ENCODE measurements around the gene IFIH1. TPM values are rescaled to one million over a fixed set of nuclear protein-coding genes. Genes with fewer than 3 reads are reported as not detected.

IFIH1 gene
- total RNA-seq, 1 donor from 2014 or later = 2.1 TPM

GRCh38 chr2:162293122-162293786 is 25.2 kb downstream of the IFIH1 start:
- Histone ChIP-seq H3K9ac (ENCODE audit: low read depth in 1 of 3, low read length in 3 of 3) (no peak overlapping the region), H3K4me3 (ENCODE audit: low read length in 3 of 3) (no peak overlapping the region), H3K9me3 (ENCODE audit: control insufficient read depth in 3 of 3, low read length in 3 of 3) (no peaks in the 10 kb centered on the region), H3K27ac (ENCODE audit: low read depth, low read length) (no peak overlapping the region), H3K4me1 (ENCODE audit: control insufficient read depth in 3 of 3, insufficient read depth in 3 of 3, low read length in 3 of 3) (no peaks in the 10 kb centered on the region), H3K36me3 (ENCODE audit: control insufficient read depth in 3 of 3, insufficient read depth in 3 of 3, low read length in 3 of 3) (no peaks in the 10 kb centered on the region), H3K27me3 (ENCODE audit: control insufficient read depth in 3 of 3, insufficient read depth in 3 of 3, low read length in 3 of 3) (no peaks in the 10 kb centered on the region)

GRCh38 chr2:162291748-162292147 is 26.7 kb downstream of the IFIH1 start:
- peaks cover 0 to 3% (median 0%) of the 10 kb centered on the region in 3 donors for H3K36me3 ChIP-seq (ENCODE audit: control insufficient read depth in 3 of 3, insufficient read depth in 3 of 3, low read length in 3 of 3)
- H3K27me3 ChIP-seq (ENCODE audit: control insufficient read depth in 3 of 3, insufficient read depth in 3 of 3, low read length in 3 of 3) = no peaks in the 10 kb centered on the region
- H3K9ac ChIP-seq (ENCODE audit: low read depth in 1 of 3, low read length in 3 of 3) = no peak overlapping the region
- H3K9me3 ChIP-seq (ENCODE audit: control insufficient read depth in 3 of 3, low read length in 3 of 3) = no peaks in the 10 kb centered on the region
- no peak overlapping the region for H3K27ac ChIP-seq (ENCODE audit: low read depth, low read length)
- no peaks in the 10 kb centered on the region for H3K4me1 ChIP-seq (ENCODE audit: control insufficient read depth in 3 of 3, insufficient read depth in 3 of 3, low read length in 3 of 3)
- no peak overlapping the region for H3K4me3 ChIP-seq (ENCODE audit: low read length in 3 of 3)

DNA sequence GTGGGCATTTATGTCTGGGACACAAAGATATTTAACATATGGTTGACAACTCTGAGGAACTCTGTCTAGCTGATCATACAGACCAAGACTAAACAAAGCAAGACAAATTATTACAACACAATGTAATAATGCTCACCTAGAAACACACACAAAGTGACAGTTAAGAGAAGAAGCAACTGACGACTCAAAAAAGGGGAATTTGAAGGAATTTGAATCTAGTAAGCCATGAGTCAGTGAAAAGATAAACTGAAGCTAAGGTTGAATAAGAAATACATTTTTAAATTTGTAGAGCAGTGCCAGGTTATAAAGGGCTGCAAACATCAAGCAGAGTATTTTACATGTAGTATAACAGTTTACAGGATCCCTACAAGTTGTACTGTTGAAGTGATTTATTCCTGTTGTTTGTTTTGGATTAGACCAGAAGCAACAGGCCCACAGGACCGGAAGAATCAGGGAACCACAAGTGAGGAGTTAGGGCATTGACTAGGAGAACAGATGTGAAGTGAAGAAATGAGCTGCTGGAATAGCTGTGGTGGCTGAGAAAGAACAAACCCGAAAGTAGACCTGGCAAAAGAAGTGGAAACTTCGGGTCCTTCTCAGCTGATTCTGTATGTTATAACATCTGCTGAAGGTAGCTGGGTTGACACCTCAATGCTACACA is 35.6 kb downstream of the IFIH1 start:
- Histone ChIP-seq H3K9me3 (ENCODE audit: control insufficient read depth in 3 of 3, low read length in 3 of 3) (no peaks in the 10 kb centered on the region), H3K4me1 (ENCODE audit: control insufficient read depth in 3 of 3, insufficient read depth in 3 of 3, low read length in 3 of 3) (no peaks in the 10 kb centered on the region), H3K4me3 (ENCODE audit: low read length in 3 of 3) (no peak overlapping the region), H3K9ac (ENCODE audit: low read depth in 1 of 3, low read length in 3 of 3) (no peak overlapping the region), H3K27me3 (ENCODE audit: control insufficient read depth in 3 of 3, insufficient read depth in 3 of 3, low read length in 3 of 3) (no peaks in the 10 kb centered on the region), H3K27ac (ENCODE audit: low read depth, low read length) (no peak overlapping the region), H3K36me3 (ENCODE audit: control insufficient read depth in 3 of 3, insufficient read depth in 3 of 3, low read length in 3 of 3) (peaks cover 0 to under 1% (median 0%) of the 10 kb centered on the region in 3 donors)

DNA sequence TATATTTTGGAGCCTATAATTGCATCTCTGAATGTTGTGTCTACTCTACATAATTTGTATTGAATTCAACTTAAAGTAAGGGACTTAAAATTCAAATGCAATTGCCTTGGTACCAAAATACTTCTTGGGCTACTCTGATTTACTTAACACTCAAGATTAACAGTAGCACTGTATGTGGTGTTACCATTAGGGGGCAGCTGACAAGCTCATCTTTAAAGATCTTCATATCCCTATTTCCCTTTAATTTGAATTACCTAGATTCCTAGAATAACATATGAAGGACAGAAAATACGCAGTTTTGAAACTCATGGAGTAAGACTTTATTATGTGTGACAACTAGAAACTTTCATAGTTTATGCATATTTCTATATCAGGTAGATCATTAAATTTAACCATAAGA is 37.8 kb downstream of the IFIH1 start:
- Histone ChIP-seq H3K36me3 (ENCODE audit: control insufficient read depth in 3 of 3, insufficient read depth in 3 of 3, low read length in 3 of 3) (no peaks in the 10 kb centered on the region), H3K27me3 (ENCODE audit: control insufficient read depth in 3 of 3, insufficient read depth in 3 of 3, low read length in 3 of 3) (no peaks in the 10 kb centered on the region), H3K27ac (ENCODE audit: low read depth, low read length) (no peak overlapping the region), H3K9ac (ENCODE audit: low read depth in 1 of 3, low read length in 3 of 3) (no peak overlapping the region), H3K4me3 (ENCODE audit: low read length in 3 of 3) (no peak overlapping the region), H3K4me1 (ENCODE audit: control insufficient read depth in 3 of 3, insufficient read depth in 3 of 3, low read length in 3 of 3) (no peaks in the 10 kb centered on the region), H3K9me3 (ENCODE audit: control insufficient read depth in 3 of 3, low read length in 3 of 3) (no peaks in the 10 kb centered on the region)

- Histone ChIP-seq H3K9me3 (ENCODE audit: control insufficient read depth in 3 of 3, low read length in 3 of 3) (no peaks in the 10 kb centered on the region), H3K4me1 (ENCODE audit: control insufficient read depth in 3 of 3, insufficient read depth in 3 of 3, low read length in 3 of 3) (no peaks in the 10 kb centered on the region), H3K27me3 (ENCODE audit: control insufficient read depth in 3 of 3, insufficient read depth in 3 of 3, low read length in 3 of 3) (no peaks in the 10 kb centered on the region), H3K4me3 (ENCODE audit: low read length in 3 of 3) (no peak overlapping the region), H3K9ac (ENCODE audit: low read depth in 1 of 3, low read length in 3 of 3) (no peak overlapping the region), H3K27ac (ENCODE audit: low read depth, low read length) (no peak overlapping the region), H3K36me3 (ENCODE audit: control insufficient read depth in 3 of 3, insufficient read depth in 3 of 3, low read length in 3 of 3) (no peaks in the 10 kb centered on the region)
These were observed 41.1 kb downstream of the IFIH1 start for GRCh38 chr2:162277381-162277780.

GRCh38 chr2:162267996-162268395 is 50.5 kb downstream of the IFIH1 start:
- Histone ChIP-seq H3K27me3 (ENCODE audit: control insufficient read depth in 3 of 3, insufficient read depth in 3 of 3, low read length in 3 of 3) (no peaks in the 10 kb centered on the region), H3K4me3 (ENCODE audit: low read length in 3 of 3) (no peak overlapping the region), H3K9me3 (ENCODE audit: control insufficient read depth in 3 of 3, low read length in 3 of 3) (no peaks in the 10 kb centered on the region), H3K36me3 (ENCODE audit: control insufficient read depth in 3 of 3, insufficient read depth in 3 of 3, low read length in 3 of 3) (peaks cover 0 to 4% (median 4%) of the 10 kb centered on the region in 3 donors), H3K27ac (ENCODE audit: low read depth, low read length) (no peak overlapping the region), H3K9ac (ENCODE audit: low read depth in 1 of 3, low read length in 3 of 3) (no peak overlapping the region), H3K4me1 (ENCODE audit: control insufficient read depth in 3 of 3, insufficient read depth in 3 of 3, low read length in 3 of 3) (peaks cover 0 to 7% (median 0%) of the 10 kb centered on the region in 3 donors)

- no peak overlapping the region for H3K4me3 ChIP-seq (ENCODE audit: low read length in 3 of 3)
- no peaks in the 10 kb centered on the region for H3K27me3 ChIP-seq (ENCODE audit: control insufficient read depth in 3 of 3, insufficient read depth in 3 of 3, low read length in 3 of 3)
- H3K9ac ChIP-seq (ENCODE audit: low read depth in 1 of 3, low read length in 3 of 3) = no peak overlapping the region
- H3K4me1 ChIP-seq (ENCODE audit: control insufficient read depth in 3 of 3, insufficient read depth in 3 of 3, low read length in 3 of 3) = peaks cover 0 to 7% (median 0%) of the 10 kb centered on the region in 3 donors
- H3K9me3 ChIP-seq (ENCODE audit: control insufficient read depth in 3 of 3, low read length in 3 of 3) = no peaks in the 10 kb centered on the region
- no peak overlapping the region for H3K27ac ChIP-seq (ENCODE audit: low read depth, low read length)
- H3K36me3 ChIP-seq (ENCODE audit: control insufficient read depth in 3 of 3, insufficient read depth in 3 of 3, low read length in 3 of 3) = peaks cover 0 to 4% (median 4%) of the 10 kb centered on the region in 3 donors
These were observed 51.0 kb downstream of the IFIH1 start for GRCh38 chr2:162267496-162267895.

DNA sequence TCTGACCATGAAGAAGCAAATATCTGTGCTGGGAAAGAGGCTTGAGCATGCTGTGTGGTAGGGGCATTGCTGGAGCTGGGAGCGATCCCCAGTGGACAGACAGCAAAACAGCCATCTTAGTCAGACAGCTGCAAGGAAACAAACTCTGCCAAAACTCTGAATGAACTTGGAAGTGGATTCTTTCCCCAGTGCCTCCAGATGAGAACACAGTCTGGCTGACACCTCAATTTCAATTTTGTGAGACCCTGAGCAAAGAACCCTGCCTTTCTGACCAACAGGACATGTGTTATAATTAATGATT is 52.1 kb downstream of the IFIH1 start:
- no peaks in the 10 kb centered on the region for H3K9me3 ChIP-seq (ENCODE audit: control insufficient read depth in 3 of 3, low read length in 3 of 3)
- peaks cover 0 to 4% (median 4%) of the 10 kb centered on the region in 3 donors for H3K36me3 ChIP-seq (ENCODE audit: control insufficient read depth in 3 of 3, insufficient read depth in 3 of 3, low read length in 3 of 3)
- H3K27me3 ChIP-seq (ENCODE audit: control insufficient read depth in 3 of 3, insufficient read depth in 3 of 3, low read length in 3 of 3) = no peaks in the 10 kb centered on the region
- no peak overlapping the region for H3K4me3 ChIP-seq (ENCODE audit: low read length in 3 of 3)
- no peak overlapping the region for H3K27ac ChIP-seq (ENCODE audit: low read depth, low read length)
- peaks cover 0 to 9% (median 0%) of the 10 kb centered on the region in 3 donors for H3K4me1 ChIP-seq (ENCODE audit: control insufficient read depth in 3 of 3, insufficient read depth in 3 of 3, low read length in 3 of 3)
- no peak overlapping the region for H3K9ac ChIP-seq (ENCODE audit: low read depth in 1 of 3, low read length in 3 of 3)

GRCh38 chr2:162265666-162266459 is 52.6 kb downstream of the IFIH1 start:
- H3K27ac ChIP-seq (ENCODE audit: low read depth, low read length) = no peak overlapping the region
- no peaks in the 10 kb centered on the region for H3K9me3 ChIP-seq (ENCODE audit: control insufficient read depth in 3 of 3, low read length in 3 of 3)
- no peaks in the 10 kb centered on the region for H3K27me3 ChIP-seq (ENCODE audit: control insufficient read depth in 3 of 3, insufficient read depth in 3 of 3, low read length in 3 of 3)
- no peak overlapping the region for H3K9ac ChIP-seq (ENCODE audit: low read depth in 1 of 3, low read length in 3 of 3)
- H3K4me3 ChIP-seq (ENCODE audit: low read length in 3 of 3) = peak overlapping the region in 1 of 3 donors; percentile 24
- peaks cover 0 to 4% (median 4%) of the 10 kb centered on the region in 3 donors for H3K36me3 ChIP-seq (ENCODE audit: control insufficient read depth in 3 of 3, insufficient read depth in 3 of 3, low read length in 3 of 3)
- H3K4me1 ChIP-seq (ENCODE audit: control insufficient read depth in 3 of 3, insufficient read depth in 3 of 3, low read length in 3 of 3) = peaks cover 0 to 14% (median 0%) of the 10 kb centered on the region in 3 donors

Measured in skeletal muscle tissue (tissue), 4 donors.